ENCODE measurements around the gene AFMID. TPM values are rescaled to one million over a fixed set of nuclear protein-coding genes. Genes with fewer than 3 reads are reported as not detected.
"Not testable (repeated sequence)": the region's sequence is repeated elsewhere in the genome, so short reads cannot be mapped to it uniquely, and the experiment has no call there.

The AFMID gene
- 10 to 100 TPM; 23.0 to 32.9 (median 26.2) TPM for total RNA-seq (2021; fragmentation: NEBNext Ultra II Directional; extraction: Animal tissue kit (Norgen Biotek cat#: 25700))
- long read RNA-seq, partial matches to known transcripts = 0 of 25 reads
- long read RNA-seq, other reads (novel, unspliced or antisense) = 25 of 25 reads

- Mint-ChIP-seq H3K9me3 (no peaks in the 10 kb centered on the region; the same call in 1 of the 2 replicates), H3K4me1 (ENCODE audit: low read depth) (peaks cover 44% of the 10 kb centered on the region), H3K27me3 (ENCODE audit: insufficient read depth) (no peaks in the 10 kb centered on the region; the same call in 1 of the 2 replicates), H3K4me3 (peak within 1 kb of the TSS; percentile 91), H3K36me3 (ENCODE audit: low read depth) (peaks cover 15% of the 10 kb centered on the region), H3K27ac (peak within 1 kb of the TSS; percentile 69)
- peak; percentile 95 for DNase-seq
- peak; percentile 96 for TF ChIP-seq CTCF (IDR thresholded peaks at IDR 0.05)
Observed at GRCh38 chr17:78186692-78187595, at the start of gene AFMID, which contains the start of gene TK1. Gene AFMID, plus strand, starts transcription at chr17:78187362. Its CDS starts 9 bp downstream, at chr17:78187371. Gene TK1, minus strand, starts transcription at chr17:78187052. Its CDS starts 58 bp downstream, at chr17:78186994.

GRCh38 chr17:78137392-78138203, 49.6 kb upstream of the AFMID start:
- Mint-ChIP-seq H3K4me3 (no peak overlapping the region), H3K4me1 (ENCODE audit: low read depth) (no peaks in the 10 kb centered on the region), H3K27ac (no peak overlapping the region), H3K27me3 (ENCODE audit: insufficient read depth) (peaks cover 15% of the 10 kb centered on the region), H3K36me3 (ENCODE audit: low read depth) (no peaks in the 10 kb centered on the region), H3K9me3 (no peaks in the 10 kb centered on the region)
- peak; percentile 67 for TF ChIP-seq CTCF (IDR thresholded peaks at IDR 0.05)
- no peak for DNase-seq

GRCh38 chr17:78138204-78139060, 48.7 kb upstream of the AFMID start:
- DNase-seq = no peak
- peaks cover 13% of the 10 kb centered on the region for H3K27me3 Mint-ChIP-seq (ENCODE audit: insufficient read depth)
- no peaks in the 10 kb centered on the region for H3K9me3 Mint-ChIP-seq
- no peak for TF ChIP-seq CTCF (IDR thresholded peaks at IDR 0.05)
- no peaks in the 10 kb centered on the region for H3K4me1 Mint-ChIP-seq (ENCODE audit: low read depth)
- H3K36me3 Mint-ChIP-seq (ENCODE audit: low read depth) = no peaks in the 10 kb centered on the region
- no peak overlapping the region for H3K27ac Mint-ChIP-seq
- no peak overlapping the region for H3K4me3 Mint-ChIP-seq

GRCh38 chr17:78139861-78140168, 47.3 kb upstream of the AFMID start:
- H3K27ac Mint-ChIP-seq = not testable (repeated sequence)

GRCh38 chr17:78140169-78141051, 46.8 kb upstream of the AFMID start:
- Mint-ChIP-seq H3K36me3 (ENCODE audit: low read depth) (no peaks in the 10 kb centered on the region), H3K9me3 (no peaks in the 10 kb centered on the region), H3K4me3 (no peak overlapping the region), H3K27me3 (ENCODE audit: insufficient read depth) (peaks cover 5% of the 10 kb centered on the region), H3K27ac (no peak overlapping the region), H3K4me1 (ENCODE audit: low read depth) (peaks cover 9% of the 10 kb centered on the region)
- TF ChIP-seq CTCF (IDR thresholded peaks at IDR 0.05) = no peak
- DNase-seq = peak; percentile 10

More at GRCh38 chr17:78139861-78140168, 47.3 kb upstream of the AFMID start:
- H3K4me1 Mint-ChIP-seq (ENCODE audit: low read depth); H3K27me3 Mint-ChIP-seq (ENCODE audit: insufficient read depth); H3K9me3 Mint-ChIP-seq; H3K36me3 Mint-ChIP-seq (ENCODE audit: low read depth); H3K4me3 Mint-ChIP-seq; DNase-seq: not testable (repeated sequence)
